C4-2B (cell line): ENCODE data around the gene RNASEH1.

Experiments
- ZFX ChIP-seq: fragments of 450-650 bp; IDR thresholded peaks from 2 replicates; pipeline ENCODE4 v1.6.1; 2017
- TF ChIP-seq, protein P1 (sequence below): fragments of 450-650 bp; conservative IDR thresholded peaks from 2 replicates; pipeline ENCODE4 v1.5.1; 2017; ENCODE audit warnings: mild to moderate bottlenecking

DNA sequence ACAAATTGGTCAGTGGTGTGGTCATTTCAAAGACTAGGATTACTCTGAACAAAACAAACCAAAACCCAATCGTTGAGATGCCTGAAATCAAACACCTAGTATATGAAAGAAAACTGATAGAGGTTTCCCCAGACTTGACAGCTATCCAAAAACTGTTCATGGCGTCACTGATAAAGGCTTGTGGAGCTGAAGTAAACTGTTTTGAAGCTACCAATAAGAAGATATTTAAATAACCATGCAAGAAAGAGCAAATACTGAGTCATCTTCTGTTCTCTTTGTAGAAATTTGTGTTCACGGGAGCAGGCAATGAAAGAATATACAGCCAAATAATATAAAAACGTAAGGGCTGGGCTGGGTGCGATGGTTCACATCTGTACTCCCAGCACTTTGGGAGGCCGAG, 29.3 kb upstream of the RNASEH1 start:
- TF ChIP-seq, protein P1, sequence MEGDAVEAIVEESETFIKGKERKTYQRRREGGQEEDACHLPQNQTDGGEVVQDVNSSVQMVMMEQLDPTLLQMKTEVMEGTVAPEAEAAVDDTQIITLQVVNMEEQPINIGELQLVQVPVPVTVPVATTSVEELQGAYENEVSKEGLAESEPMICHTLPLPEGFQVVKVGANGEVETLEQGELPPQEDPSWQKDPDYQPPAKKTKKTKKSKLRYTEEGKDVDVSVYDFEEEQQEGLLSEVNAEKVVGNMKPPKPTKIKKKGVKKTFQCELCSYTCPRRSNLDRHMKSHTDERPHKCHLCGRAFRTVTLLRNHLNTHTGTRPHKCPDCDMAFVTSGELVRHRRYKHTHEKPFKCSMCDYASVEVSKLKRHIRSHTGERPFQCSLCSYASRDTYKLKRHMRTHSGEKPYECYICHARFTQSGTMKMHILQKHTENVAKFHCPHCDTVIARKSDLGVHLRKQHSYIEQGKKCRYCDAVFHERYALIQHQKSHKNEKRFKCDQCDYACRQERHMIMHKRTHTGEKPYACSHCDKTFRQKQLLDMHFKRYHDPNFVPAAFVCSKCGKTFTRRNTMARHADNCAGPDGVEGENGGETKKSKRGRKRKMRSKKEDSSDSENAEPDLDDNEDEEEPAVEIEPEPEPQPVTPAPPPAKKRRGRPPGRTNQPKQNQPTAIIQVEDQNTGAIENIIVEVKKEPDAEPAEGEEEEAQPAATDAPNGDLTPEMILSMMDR, result no peak
- no peak for TF ChIP-seq ZFX
